PC-9 (cell line): ENCODE data around the gene PPP2R1B.

Experiments
- EZH2 ChIP-seq: fragments of 200-600 bp; sonication (generic); IDR thresholded peaks from 2 replicates; pipeline ENCODE4 v1.8.0; 2017; ENCODE audit warnings: antibody characterized with exemption, low read depth
- TF ChIP-seq, protein P1 (sequence below): fragments of 200-600 bp; sonication (generic); conservative IDR thresholded peaks from 2 replicates; pipeline ENCODE4 v1.6.1; 2017; ENCODE audit warnings: mixed run types, antibody characterized with exemption, mild to moderate bottlenecking, moderate library complexity

- TF ChIP-seq, protein P1, sequence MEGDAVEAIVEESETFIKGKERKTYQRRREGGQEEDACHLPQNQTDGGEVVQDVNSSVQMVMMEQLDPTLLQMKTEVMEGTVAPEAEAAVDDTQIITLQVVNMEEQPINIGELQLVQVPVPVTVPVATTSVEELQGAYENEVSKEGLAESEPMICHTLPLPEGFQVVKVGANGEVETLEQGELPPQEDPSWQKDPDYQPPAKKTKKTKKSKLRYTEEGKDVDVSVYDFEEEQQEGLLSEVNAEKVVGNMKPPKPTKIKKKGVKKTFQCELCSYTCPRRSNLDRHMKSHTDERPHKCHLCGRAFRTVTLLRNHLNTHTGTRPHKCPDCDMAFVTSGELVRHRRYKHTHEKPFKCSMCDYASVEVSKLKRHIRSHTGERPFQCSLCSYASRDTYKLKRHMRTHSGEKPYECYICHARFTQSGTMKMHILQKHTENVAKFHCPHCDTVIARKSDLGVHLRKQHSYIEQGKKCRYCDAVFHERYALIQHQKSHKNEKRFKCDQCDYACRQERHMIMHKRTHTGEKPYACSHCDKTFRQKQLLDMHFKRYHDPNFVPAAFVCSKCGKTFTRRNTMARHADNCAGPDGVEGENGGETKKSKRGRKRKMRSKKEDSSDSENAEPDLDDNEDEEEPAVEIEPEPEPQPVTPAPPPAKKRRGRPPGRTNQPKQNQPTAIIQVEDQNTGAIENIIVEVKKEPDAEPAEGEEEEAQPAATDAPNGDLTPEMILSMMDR = no peak
- TF ChIP-seq EZH2 = no peak
Observed at GRCh38 chr11:111680486-111681175, 85.6 kb downstream of the PPP2R1B start.
